Measurements from ENCODE around the gene IGF2R.

IGF2R gene

GRCh38 chr6:160048471-160048870 is 79.6 kb downstream of the IGF2R start:
- no peak for TF ChIP-seq CTCF (IDR thresholded peaks at IDR 0.05; ENCODE audit: low read depth, low read length)
- H3K4me3 ChIP-seq (ENCODE audit: low read depth, low read length), result no peak overlapping the region
- no peak for DNase-seq (ENCODE audit: low read depth, low spot score)
- in situ Hi-C loops (cut with HindIII; ENCODE audit: low sequenced_read_pairs), result no loop called here

- in situ Hi-C loops (cut with HindIII; ENCODE audit: low sequenced_read_pairs), result no loop called here
- DNase-seq (ENCODE audit: low read depth, low spot score), result no peak
- no peak for TF ChIP-seq CTCF (IDR thresholded peaks at IDR 0.05; ENCODE audit: low read depth, low read length)
- H3K4me3 ChIP-seq (ENCODE audit: low read depth, low read length), result no peak overlapping the region
Observed at GRCh38 chr6:160049346-160049745, 80.5 kb downstream of the IGF2R start.

GRCh38 chr6:160050022-160050421 is 81.1 kb downstream of the IGF2R start:
- in situ Hi-C loops (cut with HindIII; ENCODE audit: low sequenced_read_pairs), result no loop called here
- TF ChIP-seq CTCF (IDR thresholded peaks at IDR 0.05; ENCODE audit: low read depth, low read length), result no peak
- H3K4me3 ChIP-seq (ENCODE audit: low read depth, low read length), result no peak overlapping the region
- no peak for DNase-seq (ENCODE audit: low read depth, low spot score)

- peak; percentile 29 for DNase-seq (ENCODE audit: low read depth, low spot score)
- no peak for TF ChIP-seq CTCF (IDR thresholded peaks at IDR 0.05; ENCODE audit: low read depth, low read length)
- no peak overlapping the region for H3K4me3 ChIP-seq (ENCODE audit: low read depth, low read length)
- in situ Hi-C loops (cut with HindIII; ENCODE audit: low sequenced_read_pairs), result no loop called here
Observed at GRCh38 chr6:160051390-160051789, 82.5 kb downstream of the IGF2R start.

GRCh38 chr6:160054271-160054670 is 85.4 kb downstream of the IGF2R start:
- no peak for DNase-seq (ENCODE audit: low read depth, low spot score)
- no peak for TF ChIP-seq CTCF (IDR thresholded peaks at IDR 0.05; ENCODE audit: low read depth, low read length)
- in situ Hi-C loops (cut with HindIII; ENCODE audit: low sequenced_read_pairs), result no loop called here
- H3K4me3 ChIP-seq (ENCODE audit: low read depth, low read length), result no peak overlapping the region

- H3K4me3 ChIP-seq (ENCODE audit: low read depth, low read length), result no peak overlapping the region
- DNase-seq (ENCODE audit: low read depth, low spot score), result no peak
- in situ Hi-C loops (cut with HindIII; ENCODE audit: low sequenced_read_pairs), result no loop called here
- no peak for TF ChIP-seq CTCF (IDR thresholded peaks at IDR 0.05; ENCODE audit: low read depth, low read length)
Observed at GRCh38 chr6:160054913-160055312, 86.0 kb downstream of the IGF2R start.

GRCh38 chr6:160055378-160055777 is 86.5 kb downstream of the IGF2R start:
- no peak for DNase-seq (ENCODE audit: low read depth, low spot score)
- no peak overlapping the region for H3K4me3 ChIP-seq (ENCODE audit: low read depth, low read length)
- in situ Hi-C loops (cut with HindIII; ENCODE audit: low sequenced_read_pairs), result no loop called here
- TF ChIP-seq CTCF (IDR thresholded peaks at IDR 0.05; ENCODE audit: low read depth, low read length), result no peak

Measured in astrocyte of the spinal cord (primary cell).